GM18499 (cell line): ENCODE measurements around the gene SFSWAP.
"Not testable (repeated sequence)": the region's sequence is repeated elsewhere in the genome, so short reads cannot be mapped to it uniquely, and the experiment has no call there.

Experiments used
- ATAC-seq: cut with Tn5 transposase; IDR thresholded peaks from one replicate; pipeline ENCODE4 v1.9.1; 2021; ENCODE audit warnings: moderate number of reproducible peaks; ENCODE audit not compliant: insufficient read depth, unreplicated experiment

SFSWAP gene

GRCh38 chr12:131678389-131679181, 32.3 kb upstream of the SFSWAP start:
- not testable (repeated sequence) for ATAC-seq

- not testable (repeated sequence) for ATAC-seq
Measured at GRCh38 chr12:131679186-131679585, 31.7 kb upstream of the SFSWAP start.

GRCh38 chr12:131679816-131680215, 31.1 kb upstream of the SFSWAP start:
- not testable (repeated sequence) for ATAC-seq

GRCh38 chr12:131680392-131681256, 30.3 kb upstream of the SFSWAP start:
- not testable (repeated sequence) for ATAC-seq

- no peak for ATAC-seq
Measured at GRCh38 chr12:131681257-131681620, 29.7 kb upstream of the SFSWAP start.

GRCh38 chr12:131681746-131682509, 29.0 kb upstream of the SFSWAP start:
- ATAC-seq = peak; percentile 87

- no peak for ATAC-seq
Measured at GRCh38 chr12:131682510-131682895, 28.4 kb upstream of the SFSWAP start.

- ATAC-seq = no peak
Measured at GRCh38 chr12:131683266-131684014, 27.4 kb upstream of the SFSWAP start.

- no peak for ATAC-seq
Measured at GRCh38 chr12:131684015-131684725, 26.7 kb upstream of the SFSWAP start.

- ATAC-seq = no peak
Measured at GRCh38 chr12:131687346-131688125, 23.4 kb upstream of the SFSWAP start.

GRCh38 chr12:131688131-131688844, 22.6 kb upstream of the SFSWAP start:
- no peak for ATAC-seq

- no peak for ATAC-seq
Measured at GRCh38 chr12:131688845-131689154, 22.1 kb upstream of the SFSWAP start.

- ATAC-seq = no peak
Measured at GRCh38 chr12:131690320-131690719, 20.6 kb upstream of the SFSWAP start.

GRCh38 chr12:131692431-131692830, 18.5 kb upstream of the SFSWAP start:
- no peak for ATAC-seq

- no peak for ATAC-seq
Measured at GRCh38 chr12:131693149-131693548, 17.7 kb upstream of the SFSWAP start.

GRCh38 chr12:131694116-131694838, 16.6 kb upstream of the SFSWAP start:
- no peak for ATAC-seq

- ATAC-seq = no peak
Measured at GRCh38 chr12:131695968-131696367, 14.9 kb upstream of the SFSWAP start.

GRCh38 chr12:131698286-131698685, 12.6 kb upstream of the SFSWAP start:
- no peak for ATAC-seq
